ENCODE measurements around the gene CCDC102B.
"Not testable (repeated sequence)": the region's sequence is repeated elsewhere in the genome, so short reads cannot be mapped to it uniquely, and the experiment has no call there.

Gene CCDC102B

DNA sequence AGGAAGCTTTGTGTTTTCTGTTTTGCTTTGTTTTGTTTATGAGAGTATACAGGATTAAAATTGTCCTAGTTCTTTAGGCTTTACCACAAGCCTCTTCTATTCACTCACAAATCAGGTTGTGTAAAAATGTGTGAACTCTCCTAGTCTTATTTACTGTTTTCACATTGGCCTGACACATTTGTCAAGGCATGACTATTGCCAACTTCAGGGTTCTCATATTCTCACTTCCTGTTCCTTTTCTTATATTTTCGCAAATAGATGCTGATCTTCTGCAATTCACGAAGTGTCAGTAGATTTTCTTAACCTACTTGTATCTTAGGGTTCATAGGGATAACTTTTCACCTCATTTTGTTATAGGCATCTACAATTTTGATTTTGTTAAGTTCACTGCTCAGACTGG is 67.1 kb downstream of the CCDC102B start:
- no peaks in the 10 kb centered on the region for H3K79me2 ChIP-seq (ENCODE audit: control insufficient read depth, low read length)
- H4K20me1 ChIP-seq (ENCODE audit: control insufficient read depth, insufficient read depth, low read depth, low read length) = no peaks in the 10 kb centered on the region
- no peaks in the 10 kb centered on the region for H3K36me3 ChIP-seq (ENCODE audit: control insufficient read depth, low read length)
- H3K9me3 ChIP-seq (ENCODE audit: control insufficient read depth, insufficient read depth, low read length) = no peaks in the 10 kb centered on the region
- no peak overlapping the region for H3K27ac ChIP-seq (ENCODE audit: low read depth, low read length)
- H3K4me1 ChIP-seq (ENCODE audit: control insufficient read depth, low read length) = no peaks in the 10 kb centered on the region
- no peaks in the 10 kb centered on the region for H3F3A ChIP-seq (ENCODE audit: control insufficient read depth, insufficient read depth)
- no peaks in the 10 kb centered on the region for H3K9me2 ChIP-seq (replicated peaks; ENCODE audit: control insufficient read depth, low read length)
- no peaks in the 10 kb centered on the region for H3K27me3 ChIP-seq (ENCODE audit: control insufficient read depth, low read length)
- TF ChIP-seq EZH2phosphoT487 (IDR thresholded peaks at IDR 0.05; ENCODE audit: borderline replicate concordance, low read length) = no peak
- TF ChIP-seq, protein P1, sequence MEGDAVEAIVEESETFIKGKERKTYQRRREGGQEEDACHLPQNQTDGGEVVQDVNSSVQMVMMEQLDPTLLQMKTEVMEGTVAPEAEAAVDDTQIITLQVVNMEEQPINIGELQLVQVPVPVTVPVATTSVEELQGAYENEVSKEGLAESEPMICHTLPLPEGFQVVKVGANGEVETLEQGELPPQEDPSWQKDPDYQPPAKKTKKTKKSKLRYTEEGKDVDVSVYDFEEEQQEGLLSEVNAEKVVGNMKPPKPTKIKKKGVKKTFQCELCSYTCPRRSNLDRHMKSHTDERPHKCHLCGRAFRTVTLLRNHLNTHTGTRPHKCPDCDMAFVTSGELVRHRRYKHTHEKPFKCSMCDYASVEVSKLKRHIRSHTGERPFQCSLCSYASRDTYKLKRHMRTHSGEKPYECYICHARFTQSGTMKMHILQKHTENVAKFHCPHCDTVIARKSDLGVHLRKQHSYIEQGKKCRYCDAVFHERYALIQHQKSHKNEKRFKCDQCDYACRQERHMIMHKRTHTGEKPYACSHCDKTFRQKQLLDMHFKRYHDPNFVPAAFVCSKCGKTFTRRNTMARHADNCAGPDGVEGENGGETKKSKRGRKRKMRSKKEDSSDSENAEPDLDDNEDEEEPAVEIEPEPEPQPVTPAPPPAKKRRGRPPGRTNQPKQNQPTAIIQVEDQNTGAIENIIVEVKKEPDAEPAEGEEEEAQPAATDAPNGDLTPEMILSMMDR (IDR thresholded peaks at IDR 0.05; ENCODE audit: low read depth, low read length, poor library complexity, severe bottlenecking) = no peak
- no peak overlapping the region for H3K4me3 ChIP-seq (ENCODE audit: low read length)
- no peak overlapping the region for H3K4me2 ChIP-seq (ENCODE audit: low read length)

DNA sequence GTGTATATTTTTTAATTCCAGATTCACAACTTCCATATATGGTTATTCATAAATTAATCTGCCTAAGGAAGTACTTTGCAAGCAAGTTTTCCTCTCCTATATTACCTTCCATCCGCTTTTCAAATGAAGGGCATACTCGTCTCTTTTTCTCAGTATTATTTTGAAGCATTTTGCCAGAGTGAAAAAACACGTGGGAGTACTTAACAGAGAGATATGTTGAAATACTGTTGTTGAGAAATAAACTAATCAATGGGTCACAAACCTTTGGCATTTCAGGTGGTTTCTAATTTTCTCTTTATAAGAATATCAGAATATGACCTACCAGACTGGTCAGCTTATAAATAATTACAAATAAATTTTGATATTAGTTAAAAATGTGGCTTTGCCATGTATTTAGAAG is 67.6 kb downstream of the CCDC102B start:
- TF ChIP-seq EZH2phosphoT487 (IDR thresholded peaks at IDR 0.05; ENCODE audit: borderline replicate concordance, low read length) = no peak
- TF ChIP-seq, protein P1 (IDR thresholded peaks at IDR 0.05; ENCODE audit: low read depth, low read length, poor library complexity, severe bottlenecking) = no peak
- Histone ChIP-seq H4K20me1 (ENCODE audit: control insufficient read depth, insufficient read depth, low read depth, low read length) (no peaks in the 10 kb centered on the region), H3K9me3 (ENCODE audit: control insufficient read depth, insufficient read depth, low read length) (no peaks in the 10 kb centered on the region), H3K9me2 (replicated peaks; ENCODE audit: control insufficient read depth, low read length) (no peaks in the 10 kb centered on the region), H3K4me3 (ENCODE audit: low read length) (no peak overlapping the region), H3F3A (ENCODE audit: control insufficient read depth, insufficient read depth) (no peaks in the 10 kb centered on the region), H3K4me1 (ENCODE audit: control insufficient read depth, low read length) (no peaks in the 10 kb centered on the region), H3K27ac (ENCODE audit: low read depth, low read length) (no peak overlapping the region), H3K27me3 (ENCODE audit: control insufficient read depth, low read length) (no peaks in the 10 kb centered on the region), H3K4me2 (ENCODE audit: low read length) (no peak overlapping the region), H3K36me3 (ENCODE audit: control insufficient read depth, low read length) (no peaks in the 10 kb centered on the region), H3K79me2 (ENCODE audit: control insufficient read depth, low read length) (no peaks in the 10 kb centered on the region)

DNA sequence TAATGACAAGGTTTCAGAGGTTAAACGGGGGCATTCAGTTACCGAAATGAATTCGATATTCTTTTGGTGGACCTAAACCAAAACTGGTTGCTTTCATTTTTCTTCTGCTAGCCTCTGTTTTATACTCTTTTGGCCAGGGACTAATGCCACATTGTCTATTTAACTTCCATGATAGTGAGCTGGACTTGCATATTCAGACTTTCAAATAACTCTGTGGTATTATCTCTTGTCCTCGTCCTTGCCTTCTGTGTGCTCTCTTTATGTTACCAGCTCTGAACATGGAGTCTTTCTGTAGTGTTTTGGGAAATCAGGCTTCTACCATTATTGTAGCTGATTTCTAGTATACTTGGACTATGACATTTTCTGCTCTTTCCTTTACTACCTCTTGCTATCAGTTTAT is 75.1 kb downstream of the CCDC102B start:
- H4K20me1 ChIP-seq (ENCODE audit: control insufficient read depth, insufficient read depth, low read depth, low read length) = no peaks in the 10 kb centered on the region
- no peak overlapping the region for H3K4me3 ChIP-seq (ENCODE audit: low read length)
- H3K9me3 ChIP-seq (ENCODE audit: control insufficient read depth, insufficient read depth, low read length) = no peaks in the 10 kb centered on the region
- no peaks in the 10 kb centered on the region for H3K4me1 ChIP-seq (ENCODE audit: control insufficient read depth, low read length)
- H3K9me2 ChIP-seq (replicated peaks; ENCODE audit: control insufficient read depth, low read length) = no peaks in the 10 kb centered on the region
- TF ChIP-seq EZH2phosphoT487 (IDR thresholded peaks at IDR 0.05; ENCODE audit: borderline replicate concordance, low read length) = no peak
- TF ChIP-seq, protein P1 (IDR thresholded peaks at IDR 0.05; ENCODE audit: low read depth, low read length, poor library complexity, severe bottlenecking) = no peak
- no peak overlapping the region for H3K4me2 ChIP-seq (ENCODE audit: low read length)
- no peaks in the 10 kb centered on the region for H3K36me3 ChIP-seq (ENCODE audit: control insufficient read depth, low read length)
- no peak overlapping the region for H3K27ac ChIP-seq (ENCODE audit: low read depth, low read length)
- no peaks in the 10 kb centered on the region for H3K79me2 ChIP-seq (ENCODE audit: control insufficient read depth, low read length)
- no peaks in the 10 kb centered on the region for H3K27me3 ChIP-seq (ENCODE audit: control insufficient read depth, low read length)
- no peaks in the 10 kb centered on the region for H3F3A ChIP-seq (ENCODE audit: control insufficient read depth, insufficient read depth)

DNA sequence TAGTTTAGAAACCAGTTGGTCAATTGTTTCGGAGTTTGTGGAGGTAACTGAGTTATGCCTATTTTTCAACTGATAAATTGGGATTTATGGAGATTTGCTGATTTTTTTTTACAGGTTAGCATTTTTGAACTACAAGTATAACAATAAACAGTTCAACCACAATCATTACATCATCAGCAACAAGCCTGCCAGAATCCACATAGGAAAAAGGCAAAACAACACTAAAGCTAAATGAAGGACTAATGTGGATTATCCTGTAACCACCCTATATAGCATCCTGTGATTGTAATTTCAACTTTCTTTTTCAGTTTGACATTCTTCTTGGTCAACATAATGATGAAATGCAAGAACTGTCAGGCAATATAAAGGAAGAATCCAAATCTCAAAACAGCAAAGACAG is 76.5 kb downstream of the CCDC102B start:
- no peak for TF ChIP-seq EZH2phosphoT487 (IDR thresholded peaks at IDR 0.05; ENCODE audit: borderline replicate concordance, low read length)
- Histone ChIP-seq H3K4me1 (ENCODE audit: control insufficient read depth, low read length) (no peaks in the 10 kb centered on the region), H3K9me2 (replicated peaks; ENCODE audit: control insufficient read depth, low read length) (no peaks in the 10 kb centered on the region), H3K9me3 (ENCODE audit: control insufficient read depth, insufficient read depth, low read length) (no peaks in the 10 kb centered on the region), H3F3A (ENCODE audit: control insufficient read depth, insufficient read depth) (no peaks in the 10 kb centered on the region), H3K4me2 (ENCODE audit: low read length) (no peak overlapping the region), H3K79me2 (ENCODE audit: control insufficient read depth, low read length) (no peaks in the 10 kb centered on the region), H3K36me3 (ENCODE audit: control insufficient read depth, low read length) (no peaks in the 10 kb centered on the region), H3K27me3 (ENCODE audit: control insufficient read depth, low read length) (no peaks in the 10 kb centered on the region), H4K20me1 (ENCODE audit: control insufficient read depth, insufficient read depth, low read depth, low read length) (no peaks in the 10 kb centered on the region), H3K4me3 (ENCODE audit: low read length) (no peak overlapping the region), H3K27ac (ENCODE audit: low read depth, low read length) (no peak overlapping the region)

DNA sequence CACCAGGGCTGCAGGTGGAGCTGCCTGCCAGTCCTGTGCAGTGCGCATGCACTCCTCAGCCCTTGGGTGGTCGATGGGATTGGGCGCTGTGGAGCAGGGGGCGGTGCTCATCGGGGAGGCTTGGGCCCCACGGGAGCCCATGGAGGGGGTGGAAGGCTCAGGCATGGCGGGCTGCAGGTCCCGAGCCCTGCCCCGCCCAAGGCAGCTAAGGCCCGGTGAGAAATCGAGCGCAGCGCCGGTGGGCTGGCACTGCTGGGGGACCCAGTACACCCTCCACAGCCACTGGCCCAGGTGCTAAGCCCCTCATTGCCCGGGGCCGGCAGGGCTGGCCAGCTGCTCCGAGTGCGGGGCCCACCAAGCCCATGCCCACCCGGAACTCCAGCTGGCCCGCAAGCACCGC is 82.1 kb downstream of the CCDC102B start:
- not testable (repeated sequence) for H3K4me1 ChIP-seq (ENCODE audit: control insufficient read depth, low read length); H3K4me2 ChIP-seq (ENCODE audit: low read length); H3K36me3 ChIP-seq (ENCODE audit: control insufficient read depth, low read length); H3K27me3 ChIP-seq (ENCODE audit: control insufficient read depth, low read length); H4K20me1 ChIP-seq (ENCODE audit: control insufficient read depth, insufficient read depth, low read depth, low read length); H3F3A ChIP-seq (ENCODE audit: control insufficient read depth, insufficient read depth); H3K9me2 ChIP-seq (replicated peaks; ENCODE audit: control insufficient read depth, low read length); H3K4me3 ChIP-seq (ENCODE audit: low read length); H3K9me3 ChIP-seq (ENCODE audit: control insufficient read depth, insufficient read depth, low read length); H3K79me2 ChIP-seq (ENCODE audit: control insufficient read depth, low read length); H3K27ac ChIP-seq (ENCODE audit: low read depth, low read length)
